Neural cell (in vitro differentiated cells): ENCODE data around the gene REPS2. TPM values are rescaled to one million over a fixed set of nuclear protein-coding genes. Genes with fewer than 3 reads are reported as not detected.

ENCODE experiments used
- H2AFZ ChIP-seq: fragments of 200-600, 300-800 bp; sonication (generic), shearing (Covaris generic); 2 replicates; pipeline ENCODE4 v1.6.0; 2014; ENCODE audit warnings: low read depth, mild to moderate bottlenecking, antibody characterized with exemption, low read length, moderate library complexity
- H3F3A ChIP-seq: fragments of 200-600 bp; shearing (Covaris generic); 2 replicates; pipeline ENCODE4 v1.6.1; 2016; ENCODE audit warnings: mild to moderate bottlenecking, moderate library complexity, mixed read lengths, antibody characterized with exemption, low read length; ENCODE audit not compliant: insufficient read depth, poor library complexity, severe bottlenecking
- H3K27ac ChIP-seq: fragments of 200-600, 300-800 bp; sonication (generic), shearing (Covaris generic); 2 replicates; pipeline ENCODE4 v1.5.1; 2014; ENCODE audit warnings: mild to moderate bottlenecking, low read length, moderate library complexity
- H3K27me3 ChIP-seq: fragments of 300-800, 200-600 bp; sonication (generic), shearing (Covaris generic); 2 replicates; pipeline ENCODE4 v1.6.0; 2014; ENCODE audit warnings: mild to moderate bottlenecking, low read depth, low read length, moderate library complexity; ENCODE audit not compliant: insufficient read depth
- H3K36me3 ChIP-seq: fragments of 300-800, 200-600 bp; sonication (generic), shearing (Covaris generic); 2 replicates; pipeline ENCODE4 v1.5.1; 2014; ENCODE audit warnings: mild to moderate bottlenecking, antibody characterized with exemption, low read length, moderate library complexity; ENCODE audit not compliant: insufficient read depth
- H3K4me2 ChIP-seq: fragments of 300-800, 200-600 bp; sonication (generic), shearing (Covaris generic); 2 replicates; pipeline ENCODE4 v1.6.0; 2014; ENCODE audit warnings: mild to moderate bottlenecking, low read length
- H3K4me3 ChIP-seq: fragments of 300-800, 200-600 bp; sonication (generic), shearing (Covaris generic); 2 replicates; pipeline ENCODE4 v1.5.1; 2014; ENCODE audit warnings: mild to moderate bottlenecking, low read length, moderate library complexity
- H3K79me2 ChIP-seq: fragments of 200-600 bp; shearing (Covaris generic); replicated peaks from 2 replicates; pipeline ENCODE4 v1.6.0; 2014; ENCODE audit warnings: mild to moderate bottlenecking, low read length, moderate library complexity; ENCODE audit not compliant: insufficient read depth
- H3K9ac ChIP-seq: fragments of 300-800, 200-600 bp; sonication (generic), shearing (Covaris generic); 2 replicates; pipeline ENCODE4 v1.6.1; 2016; ENCODE audit warnings: mild to moderate bottlenecking, low read length, mixed read lengths
- H3K9me2 ChIP-seq: fragments of 200-600 bp; shearing (Covaris generic); 2 replicates; pipeline ENCODE4 v1.6.1; 2016; ENCODE audit warnings: mild to moderate bottlenecking, low read length, mixed read lengths; ENCODE audit not compliant: insufficient read depth
- H3K9me3 ChIP-seq: fragments of 200-600, 300-800 bp; sonication (generic), shearing (Covaris generic); 2 replicates; pipeline ENCODE4 v1.6.1; 2016; ENCODE audit warnings: mild to moderate bottlenecking, mixed run types, low read length, moderate library complexity, mixed read lengths
- H4K20me1 ChIP-seq: fragments of 200-600 bp; shearing (Covaris generic); 2 replicates; pipeline ENCODE4 v1.6.1; 2016; ENCODE audit warnings: mild to moderate bottlenecking, mixed run types; ENCODE audit not compliant: insufficient read depth
- CTCF ChIP-seq: fragments of 450-650 bp; IDR thresholded peaks from 2 replicates; pipeline ENCODE4 v1.5.1; 2014; ENCODE audit warnings: antibody characterized with exemption, mild to moderate bottlenecking, moderate library complexity; ENCODE audit not compliant: poor library complexity, severe bottlenecking
- EP300 ChIP-seq: fragments of 450-650 bp; conservative IDR thresholded peaks from 2 replicates; pipeline ENCODE4 v1.6.1; 2014; ENCODE audit warnings: antibody characterized with exemption, mild to moderate bottlenecking, moderate library complexity; ENCODE audit not compliant: poor library complexity, severe bottlenecking
- EZH2 ChIP-seq: fragments of 200-600, 300-800 bp; shearing (Covaris generic), sonication (generic); IDR thresholded peaks from 2 replicates; pipeline ENCODE4 v1.6.1; 2014; ENCODE audit warnings: antibody characterized with exemption, low read length, borderline replicate concordance, mild to moderate bottlenecking; ENCODE audit not compliant: insufficient read depth, poor library complexity, severe bottlenecking
- MXI1 ChIP-seq: fragments of 450-650 bp; conservative IDR thresholded peaks from 2 replicates; pipeline ENCODE4 v1.6.1; 2014; ENCODE audit warnings: antibody characterized with exemption, mild to moderate bottlenecking; ENCODE audit not compliant: poor library complexity, severe bottlenecking
- POLR2AphosphoS5 ChIP-seq: IDR thresholded peaks from 2 replicates; pipeline ENCODE4 v1.6.1; 2012
- RAD21 ChIP-seq: fragments of 450-650 bp; conservative IDR thresholded peaks from 2 replicates; pipeline ENCODE4 v1.6.1; 2014; ENCODE audit warnings: antibody characterized with exemption, mild to moderate bottlenecking, moderate library complexity
- REST ChIP-seq: IDR thresholded peaks from 2 replicates; pipeline ENCODE4 v1.6.1; 2012; ENCODE audit warnings: borderline replicate concordance
- SMC3 ChIP-seq: fragments of 450-650 bp; conservative IDR thresholded peaks from 2 replicates; pipeline ENCODE4 v1.6.1; 2014; ENCODE audit warnings: antibody characterized with exemption, mild to moderate bottlenecking, moderate library complexity; ENCODE audit not compliant: poor library complexity
- TAF1 ChIP-seq: IDR thresholded peaks from 2 replicates; pipeline ENCODE4 v1.6.1; 2012; ENCODE audit warnings: low read depth
- polyA plus RNA-seq: library from polyadenylated mRNA; depleted of rRNA; stranded (reverse); fragments of >200 nt; gene quantifications from 2 replicates; pipeline ENCODE4 v1.2.3, GENCODE V29; 2014

The REPS2 gene
- polyA plus RNA-seq, 1 donor from 2014 or later, result 15.1 TPM

GRCh38 chrX:17031827-17032226, 85.4 kb downstream of the REPS2 start:
- TF ChIP-seq REST (no peak), TAF1 (no peak), POLR2AphosphoS5 (no peak), MXI1 (no peak), EZH2 (no peak), SMC3 (no peak), CTCF (no peak), RAD21 (no peak), EP300 (no peak)
- H3K27ac ChIP-seq, result no peak overlapping the region
- H3K27me3 ChIP-seq, result no peaks in the 10 kb centered on the region

GRCh38 chrX:17032351-17032750, 85.9 kb downstream of the REPS2 start:
- Histone ChIP-seq H3K79me2 (no peaks in the 10 kb centered on the region), H3K9me3 (no peaks in the 10 kb centered on the region), H3K9ac (no peak overlapping the region), H3K4me2 (no peak overlapping the region), H3K4me3 (no peak overlapping the region), H2AFZ (no peak overlapping the region), H3K9me2 (no peaks in the 10 kb centered on the region), H3K36me3 (no peaks in the 10 kb centered on the region), H3K27me3 (no peaks in the 10 kb centered on the region), H3K27ac (no peak overlapping the region), H4K20me1 (no peaks in the 10 kb centered on the region), H3F3A (no peaks in the 10 kb centered on the region)
- TF ChIP-seq EZH2 (no peak), POLR2AphosphoS5 (no peak), SMC3 (no peak), CTCF (no peak), TAF1 (no peak), EP300 (no peak), RAD21 (no peak), REST (no peak), MXI1 (no peak)

More at GRCh38 chrX:17031827-17032226, 85.4 kb downstream of the REPS2 start:
- Histone ChIP-seq H3K79me2 (no peaks in the 10 kb centered on the region), H3F3A (no peaks in the 10 kb centered on the region), H3K36me3 (no peaks in the 10 kb centered on the region), H3K9ac (no peak overlapping the region), H2AFZ (no peak overlapping the region), H3K4me3 (no peak overlapping the region), H4K20me1 (no peaks in the 10 kb centered on the region), H3K9me2 (no peaks in the 10 kb centered on the region), H3K9me3 (no peaks in the 10 kb centered on the region), H3K4me2 (no peak overlapping the region)
